22Rv1 (cell line): ENCODE data around the gene GPBAR1.

Experiments
- ZFX ChIP-seq: fragments of 450-650 bp; IDR thresholded peaks from 2 replicates; pipeline ENCODE4 v1.6.1; 2017; ENCODE audit warnings: antibody characterized with exemption, borderline replicate concordance
- TF ChIP-seq, protein P1 (sequence below): fragments of 450-650 bp; IDR thresholded peaks from 2 replicates; pipeline ENCODE4 v1.5.1; 2017; ENCODE audit warnings: mild to moderate bottlenecking

- TF ChIP-seq, protein P1, sequence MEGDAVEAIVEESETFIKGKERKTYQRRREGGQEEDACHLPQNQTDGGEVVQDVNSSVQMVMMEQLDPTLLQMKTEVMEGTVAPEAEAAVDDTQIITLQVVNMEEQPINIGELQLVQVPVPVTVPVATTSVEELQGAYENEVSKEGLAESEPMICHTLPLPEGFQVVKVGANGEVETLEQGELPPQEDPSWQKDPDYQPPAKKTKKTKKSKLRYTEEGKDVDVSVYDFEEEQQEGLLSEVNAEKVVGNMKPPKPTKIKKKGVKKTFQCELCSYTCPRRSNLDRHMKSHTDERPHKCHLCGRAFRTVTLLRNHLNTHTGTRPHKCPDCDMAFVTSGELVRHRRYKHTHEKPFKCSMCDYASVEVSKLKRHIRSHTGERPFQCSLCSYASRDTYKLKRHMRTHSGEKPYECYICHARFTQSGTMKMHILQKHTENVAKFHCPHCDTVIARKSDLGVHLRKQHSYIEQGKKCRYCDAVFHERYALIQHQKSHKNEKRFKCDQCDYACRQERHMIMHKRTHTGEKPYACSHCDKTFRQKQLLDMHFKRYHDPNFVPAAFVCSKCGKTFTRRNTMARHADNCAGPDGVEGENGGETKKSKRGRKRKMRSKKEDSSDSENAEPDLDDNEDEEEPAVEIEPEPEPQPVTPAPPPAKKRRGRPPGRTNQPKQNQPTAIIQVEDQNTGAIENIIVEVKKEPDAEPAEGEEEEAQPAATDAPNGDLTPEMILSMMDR: no peak
- no peak for TF ChIP-seq ZFX
Measured at GRCh38 chr2:218269900-218270720, 9.3 kb downstream of the GPBAR1 start, which contains the start of the genes AAMP and PNKD.
